ENCODE measurements around the gene LMOD2.

LMOD2 gene

DNA sequence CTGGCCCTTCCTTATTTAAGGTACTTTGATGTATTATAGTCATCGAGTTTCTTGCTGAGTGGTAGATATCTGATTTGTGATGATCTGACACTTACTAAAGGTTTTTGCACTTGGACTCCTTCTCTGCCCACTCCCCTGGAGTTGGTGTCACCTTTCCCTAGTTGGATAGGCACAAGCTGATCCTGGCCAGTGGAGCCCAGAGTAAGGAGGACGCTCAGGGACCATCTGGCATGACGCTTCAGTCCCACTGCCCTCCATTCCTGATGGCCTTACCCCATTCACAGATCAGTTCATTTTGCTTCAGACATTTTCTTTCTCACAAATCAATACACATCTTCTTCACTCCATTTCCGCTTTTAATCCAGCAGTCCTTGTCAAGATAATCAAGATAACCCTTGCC is 34.0 kb upstream of the LMOD2 start:
- TF ChIP-seq, protein P1, sequence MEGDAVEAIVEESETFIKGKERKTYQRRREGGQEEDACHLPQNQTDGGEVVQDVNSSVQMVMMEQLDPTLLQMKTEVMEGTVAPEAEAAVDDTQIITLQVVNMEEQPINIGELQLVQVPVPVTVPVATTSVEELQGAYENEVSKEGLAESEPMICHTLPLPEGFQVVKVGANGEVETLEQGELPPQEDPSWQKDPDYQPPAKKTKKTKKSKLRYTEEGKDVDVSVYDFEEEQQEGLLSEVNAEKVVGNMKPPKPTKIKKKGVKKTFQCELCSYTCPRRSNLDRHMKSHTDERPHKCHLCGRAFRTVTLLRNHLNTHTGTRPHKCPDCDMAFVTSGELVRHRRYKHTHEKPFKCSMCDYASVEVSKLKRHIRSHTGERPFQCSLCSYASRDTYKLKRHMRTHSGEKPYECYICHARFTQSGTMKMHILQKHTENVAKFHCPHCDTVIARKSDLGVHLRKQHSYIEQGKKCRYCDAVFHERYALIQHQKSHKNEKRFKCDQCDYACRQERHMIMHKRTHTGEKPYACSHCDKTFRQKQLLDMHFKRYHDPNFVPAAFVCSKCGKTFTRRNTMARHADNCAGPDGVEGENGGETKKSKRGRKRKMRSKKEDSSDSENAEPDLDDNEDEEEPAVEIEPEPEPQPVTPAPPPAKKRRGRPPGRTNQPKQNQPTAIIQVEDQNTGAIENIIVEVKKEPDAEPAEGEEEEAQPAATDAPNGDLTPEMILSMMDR (IDR thresholded peaks at IDR 0.05): no peak

DNA sequence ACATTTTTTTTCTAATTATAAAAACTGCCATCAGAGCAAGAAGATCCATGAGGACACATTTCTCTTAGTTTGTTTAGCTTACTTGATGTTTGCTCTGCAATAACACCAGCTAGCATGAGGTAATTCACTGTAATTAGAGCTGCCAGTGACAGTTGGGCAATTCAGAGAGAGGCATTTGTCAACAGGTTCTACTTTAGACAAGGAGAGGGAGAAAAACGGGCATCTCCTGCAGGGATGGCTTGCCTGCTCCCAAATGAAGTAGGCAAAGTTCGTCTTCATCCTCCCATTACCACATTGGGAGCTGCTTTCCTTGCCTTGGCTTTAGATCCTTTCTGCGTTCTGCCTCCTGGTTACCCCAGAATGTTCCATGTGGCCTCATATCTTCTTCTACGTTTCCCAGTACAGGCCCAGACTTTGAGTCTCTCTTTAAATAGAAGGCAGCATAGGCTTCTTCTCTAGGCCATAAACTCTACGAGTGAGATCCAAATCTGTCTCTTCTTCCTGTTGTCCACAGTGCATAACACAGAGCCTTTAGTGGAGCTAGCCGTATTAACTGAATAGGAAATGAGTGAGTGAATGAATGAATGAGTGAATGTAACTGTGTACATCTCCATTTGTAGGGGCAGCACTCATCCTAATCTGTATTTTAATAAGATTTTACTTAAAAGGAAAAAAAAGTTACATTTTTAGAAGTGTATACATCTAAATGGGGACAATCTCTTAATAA is 32.8 kb upstream of the LMOD2 start:
- TF ChIP-seq, protein P1 (IDR thresholded peaks at IDR 0.05): no peak

DNA sequence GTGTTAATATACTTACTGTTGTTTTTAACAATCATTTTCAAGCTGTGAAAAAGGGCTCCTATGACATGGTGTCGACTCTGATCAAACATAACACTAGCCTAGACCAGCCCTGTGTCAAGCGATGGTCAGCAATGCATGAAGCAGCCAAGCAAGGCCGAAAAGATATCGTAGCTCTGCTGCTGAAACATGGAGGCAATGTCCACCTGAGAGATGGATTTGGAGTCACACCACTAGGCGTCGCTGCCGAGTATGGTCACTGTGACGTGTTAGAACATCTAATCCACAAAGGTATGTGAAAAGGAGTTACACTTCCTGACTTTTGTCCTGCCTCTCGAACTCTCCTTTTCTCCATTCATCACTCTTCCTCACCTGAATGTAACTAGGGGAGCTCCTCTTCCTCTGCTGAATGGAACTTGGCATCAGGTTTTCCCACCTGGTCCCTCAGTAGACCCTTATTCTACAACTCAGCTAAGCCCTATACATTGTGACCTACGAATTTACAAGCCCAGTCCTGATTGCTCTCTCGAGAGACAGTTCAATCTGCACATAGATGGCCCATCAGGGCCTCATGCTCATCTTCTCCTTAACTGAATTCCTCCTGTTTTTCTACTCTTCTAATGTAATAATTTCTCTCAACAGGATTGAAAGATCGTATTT is 31.0 kb upstream of the LMOD2 start:
- TF ChIP-seq, protein P1 (IDR thresholded peaks at IDR 0.05): peak; percentile 83

DNA sequence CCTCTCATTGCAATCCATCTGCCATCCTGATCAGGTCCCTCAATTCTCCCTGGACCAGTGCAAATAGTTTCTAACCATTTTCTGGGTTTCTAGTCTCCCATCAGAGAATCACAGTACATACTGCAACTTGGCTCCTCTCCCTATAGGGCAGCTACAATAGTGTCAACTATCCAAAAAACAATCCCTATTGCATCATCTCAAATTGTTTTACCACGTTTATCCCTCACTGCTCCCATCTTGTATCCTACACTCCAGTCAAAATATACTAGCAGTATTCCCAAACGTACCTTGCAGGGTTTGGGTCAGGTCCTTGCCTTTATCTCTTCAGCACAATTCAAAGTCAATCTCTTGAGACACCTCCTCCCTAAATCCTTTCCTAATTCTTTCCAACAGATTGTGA is 30.4 kb upstream of the LMOD2 start:
- TF ChIP-seq, protein P1 (IDR thresholded peaks at IDR 0.05): no peak

DNA sequence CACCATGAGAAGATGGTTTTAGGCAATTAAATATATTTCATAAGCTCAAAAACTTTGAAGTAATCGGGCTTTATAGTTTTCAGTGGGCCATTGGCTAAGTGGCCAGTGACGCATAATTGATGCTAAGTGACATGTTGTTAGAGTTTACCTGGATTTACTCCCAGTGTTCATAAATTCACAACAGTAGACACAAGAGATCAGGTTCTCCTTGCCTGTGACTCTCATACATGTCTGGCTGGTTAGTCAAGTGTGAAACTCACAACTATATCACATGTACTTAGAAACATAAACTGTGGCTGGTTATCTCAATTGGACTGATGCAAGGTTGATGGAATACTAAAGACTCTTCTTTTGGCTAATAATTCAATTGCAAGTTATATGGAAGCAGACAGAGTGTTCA is 27.8 kb upstream of the LMOD2 start:
- TF ChIP-seq, protein P1 (IDR thresholded peaks at IDR 0.05): no peak

DNA sequence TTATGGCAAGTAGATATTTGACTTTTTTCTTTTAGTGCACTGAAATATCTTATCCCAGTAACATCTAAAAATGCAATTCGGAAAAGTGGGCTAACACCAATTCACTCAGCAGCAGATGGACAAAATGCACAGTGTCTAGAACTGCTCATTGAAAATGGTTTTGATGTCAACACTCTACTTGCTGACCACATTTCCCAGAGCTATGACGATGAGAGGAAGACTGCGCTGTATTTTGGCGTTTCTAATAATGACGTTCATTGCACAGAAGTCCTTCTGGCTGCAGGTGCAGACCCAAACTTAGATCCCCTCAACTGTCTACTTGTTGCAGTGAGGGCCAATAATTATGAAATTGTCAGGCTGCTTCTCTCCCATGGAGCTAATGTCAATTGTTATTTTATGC is 26.8 kb upstream of the LMOD2 start:
- TF ChIP-seq, protein P1 (IDR thresholded peaks at IDR 0.05): no peak

DNA sequence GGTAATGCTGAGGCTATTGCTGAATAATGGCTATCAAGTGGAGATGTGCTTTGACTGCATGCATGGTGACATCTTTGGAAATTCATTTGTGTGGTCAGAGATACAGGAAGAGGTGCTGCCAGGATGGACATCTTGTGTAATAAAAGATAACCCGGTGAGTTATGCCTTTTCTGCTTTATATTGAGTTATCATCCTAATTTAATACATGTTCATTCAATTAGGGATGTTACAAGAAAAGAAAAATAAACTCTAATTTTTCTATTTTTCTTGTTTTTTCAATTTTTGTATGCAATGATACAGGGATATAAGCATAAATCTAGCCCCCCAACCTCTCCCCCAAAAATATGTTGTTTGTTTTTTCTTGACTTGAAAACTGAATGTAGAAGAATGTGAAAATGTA is 26.4 kb upstream of the LMOD2 start:
- TF ChIP-seq, protein P1 (IDR thresholded peaks at IDR 0.05): no peak

All from LNCAP (cell line).